Neutrophil (primary cell): Measurements from ENCODE around the gene TMEM238.

ENCODE experiments used
- H3K27ac ChIP-seq: fragments of 200-600 bp; sonication (generic); 2 replicates; pipeline ENCODE4 v1.5.1; 2016; ENCODE audit warnings: mild to moderate bottlenecking, moderate library complexity
- H3K27me3 ChIP-seq: fragments of 200-600 bp; sonication (generic); 2 replicates; pipeline ENCODE4 v1.6.0; 2016; ENCODE audit warnings: mild to moderate bottlenecking
- H3K36me3 ChIP-seq: fragments of 200-600 bp; sonication (generic); 2 replicates; pipeline ENCODE4 v1.5.1; 2017
- H3K4me1 ChIP-seq, 2 experiments: fragments of 200-600 bp in 1 of 2; sonication (generic) in 1 of 2; 1 replicate in 1 of 2; 2 replicates in 1 of 2; pipeline versions ENCODE4 v1.5.1 to v1.6.1; 2013 to 2016; ENCODE audit warnings: low read depth in 1 of 2, low read length in 1 of 2, mild to moderate bottlenecking in 1 of 2, moderate library complexity in 1 of 2; ENCODE audit not compliant: control insufficient read depth in 1 of 2, insufficient read depth in 1 of 2
- H3K4me3 ChIP-seq, 2 experiments: fragments of 200-600 bp in 1 of 2; sonication (generic) in 1 of 2; 1 replicate in 1 of 2; 2 replicates in 1 of 2; pipeline ENCODE4 v1.5.1; 2013 to 2016; ENCODE audit warnings: low read depth in 1 of 2, low read length in 1 of 2, mild to moderate bottlenecking in 1 of 2, moderate library complexity in 1 of 2
- H3K9me3 ChIP-seq: fragments of 200-600 bp; sonication (generic); 2 replicates; pipeline ENCODE4 v1.5.1; 2016
- TF ChIP-seq, protein P1 (sequence below): fragments of 200-600 bp; sonication (generic); IDR thresholded peaks from 2 replicates; pipeline ENCODE4 v1.5.1; 2016; ENCODE audit warnings: antibody characterized with exemption

TMEM238 gene

DNA sequence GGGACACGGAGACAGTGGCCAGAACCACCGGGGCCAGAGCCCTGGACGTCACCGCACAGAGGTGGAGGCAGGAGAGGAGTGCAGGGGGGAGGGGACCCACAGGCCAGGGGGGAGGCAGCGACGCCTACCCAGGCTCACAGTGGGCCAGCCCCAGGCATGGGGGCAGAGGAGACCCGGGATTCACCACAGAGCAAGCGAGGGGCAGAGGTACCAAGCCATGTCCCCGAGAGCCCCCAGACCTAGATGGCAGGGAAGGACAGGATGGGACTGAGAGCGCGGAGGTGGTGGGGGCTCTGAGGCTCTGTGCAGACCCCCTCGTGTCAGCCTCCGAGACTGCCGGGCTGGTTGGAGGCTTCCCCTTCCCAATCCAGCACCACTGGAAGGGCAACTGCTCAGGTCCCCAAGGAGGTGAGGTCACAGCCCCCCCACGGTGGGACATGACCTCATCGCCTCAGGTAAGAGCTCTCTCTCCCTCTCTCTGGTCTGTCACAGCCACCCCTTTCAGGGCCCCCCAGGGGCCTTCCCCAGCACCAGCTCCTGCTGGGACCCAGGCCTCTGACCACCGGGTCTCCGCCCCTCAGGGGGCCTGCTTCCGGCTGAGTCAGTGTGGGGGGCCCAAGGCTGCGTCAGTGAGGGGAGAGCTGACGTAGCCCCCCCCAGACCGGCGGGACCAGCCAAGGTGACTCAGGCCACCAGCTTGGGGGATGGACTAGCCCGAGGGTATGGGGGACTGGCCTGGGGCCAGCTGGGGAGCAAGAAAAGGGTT, 11.6 kb downstream of the TMEM238 start:
- no peaks in the 10 kb centered on the region for H3K36me3 ChIP-seq
- H3K27me3 ChIP-seq: peaks cover 100% of the 10 kb centered on the region
- TF ChIP-seq, protein P1, sequence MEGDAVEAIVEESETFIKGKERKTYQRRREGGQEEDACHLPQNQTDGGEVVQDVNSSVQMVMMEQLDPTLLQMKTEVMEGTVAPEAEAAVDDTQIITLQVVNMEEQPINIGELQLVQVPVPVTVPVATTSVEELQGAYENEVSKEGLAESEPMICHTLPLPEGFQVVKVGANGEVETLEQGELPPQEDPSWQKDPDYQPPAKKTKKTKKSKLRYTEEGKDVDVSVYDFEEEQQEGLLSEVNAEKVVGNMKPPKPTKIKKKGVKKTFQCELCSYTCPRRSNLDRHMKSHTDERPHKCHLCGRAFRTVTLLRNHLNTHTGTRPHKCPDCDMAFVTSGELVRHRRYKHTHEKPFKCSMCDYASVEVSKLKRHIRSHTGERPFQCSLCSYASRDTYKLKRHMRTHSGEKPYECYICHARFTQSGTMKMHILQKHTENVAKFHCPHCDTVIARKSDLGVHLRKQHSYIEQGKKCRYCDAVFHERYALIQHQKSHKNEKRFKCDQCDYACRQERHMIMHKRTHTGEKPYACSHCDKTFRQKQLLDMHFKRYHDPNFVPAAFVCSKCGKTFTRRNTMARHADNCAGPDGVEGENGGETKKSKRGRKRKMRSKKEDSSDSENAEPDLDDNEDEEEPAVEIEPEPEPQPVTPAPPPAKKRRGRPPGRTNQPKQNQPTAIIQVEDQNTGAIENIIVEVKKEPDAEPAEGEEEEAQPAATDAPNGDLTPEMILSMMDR: no peak
- H3K9me3 ChIP-seq: no peaks in the 10 kb centered on the region
- no peak overlapping the region for H3K4me3 ChIP-seq
- no peak overlapping the region for H3K27ac ChIP-seq
- no peaks in the 10 kb centered on the region for H3K4me1 ChIP-seq

DNA sequence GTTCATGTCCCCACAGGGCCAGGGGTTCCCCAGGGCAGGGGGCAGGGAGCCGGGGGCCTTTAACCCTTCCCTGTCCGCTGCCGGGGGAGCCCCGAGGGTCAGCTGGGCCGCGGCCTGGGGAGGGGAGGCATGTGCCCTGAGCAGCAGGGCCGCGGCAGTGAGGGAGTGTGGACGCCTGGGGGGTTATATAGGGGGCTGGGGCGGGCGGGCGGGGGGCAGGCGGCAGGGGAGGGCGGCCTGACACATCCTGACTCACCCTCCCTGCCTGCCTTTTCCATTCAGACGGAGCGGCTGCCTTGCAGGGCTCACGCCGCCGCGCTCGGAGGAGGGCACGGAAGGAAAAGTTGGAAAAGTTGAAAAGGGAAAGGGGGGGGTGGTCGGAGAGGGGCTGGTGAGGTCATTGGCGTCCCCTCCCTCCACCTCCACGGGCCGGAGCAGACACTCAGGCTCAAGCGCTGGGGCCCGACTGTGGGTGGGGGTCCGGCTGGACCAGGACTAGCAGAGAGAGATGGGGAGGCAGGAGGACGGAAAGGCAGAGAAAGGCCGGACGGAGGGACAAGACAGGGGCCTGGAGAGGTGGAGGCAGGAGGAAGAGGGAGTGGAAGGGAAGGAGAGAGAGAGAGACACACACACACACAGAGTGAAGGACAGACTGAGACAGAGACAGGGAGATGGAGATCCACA, 13.6 kb downstream of the TMEM238 start, which contains the start of gene IL11:
Gene IL11 (minus strand): TSS at position 159 of the 684 bp plus-strand sequence. CDS start 153 bp downstream, at position 6.
- no peaks in the 10 kb centered on the region for H3K4me1 ChIP-seq
- H3K36me3 ChIP-seq: no peaks in the 10 kb centered on the region
- TF ChIP-seq, protein P1: no peak
- peaks cover 96% of the 10 kb centered on the region for H3K27me3 ChIP-seq
- no peaks in the 10 kb centered on the region for H3K9me3 ChIP-seq
- H3K4me3 ChIP-seq: no peak within 1 kb of the TSS
- no peak within 1 kb of the TSS for H3K27ac ChIP-seq

DNA sequence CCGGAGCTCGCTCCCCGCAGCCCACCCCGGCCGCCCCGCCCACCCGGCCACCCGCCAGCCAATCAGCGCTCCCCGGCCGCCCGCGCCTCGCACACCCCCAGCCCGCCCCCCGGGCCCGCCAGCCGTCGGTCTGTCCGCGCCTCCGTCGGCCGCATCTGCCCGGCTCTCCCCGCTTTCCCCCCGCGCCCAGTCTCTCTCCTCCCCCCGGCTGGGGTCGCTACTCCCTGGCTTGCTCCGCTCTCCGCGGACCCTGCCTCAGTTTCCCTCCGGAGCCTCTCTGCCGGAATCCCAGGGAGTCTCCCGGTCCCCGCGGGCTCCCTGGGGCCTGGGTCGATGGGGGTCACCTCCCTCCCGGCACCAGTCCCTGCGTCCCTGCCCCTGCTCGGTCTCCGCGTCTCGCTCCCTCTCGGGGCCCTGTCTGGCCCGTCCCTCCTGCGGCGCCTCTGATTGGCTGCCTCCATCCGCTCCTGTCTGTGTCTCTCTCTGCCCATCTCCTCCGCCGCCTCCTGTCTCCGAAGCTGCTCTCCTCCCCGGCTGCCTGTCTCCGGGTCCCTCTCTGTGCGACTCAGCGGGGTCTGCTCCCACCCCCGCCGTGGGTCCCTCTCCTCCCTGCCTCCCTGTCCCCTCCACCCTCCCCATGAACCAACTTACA, 14.3 kb downstream of the TMEM238 start:
- Histone ChIP-seq H3K4me3 (no peak overlapping the region), H3K9me3 (no peaks in the 10 kb centered on the region), H3K27ac (no peak overlapping the region), H3K36me3 (no peaks in the 10 kb centered on the region), H3K27me3 (peaks cover 91% of the 10 kb centered on the region), H3K4me1 (no peaks in the 10 kb centered on the region)
- TF ChIP-seq, protein P1: no peak

DNA sequence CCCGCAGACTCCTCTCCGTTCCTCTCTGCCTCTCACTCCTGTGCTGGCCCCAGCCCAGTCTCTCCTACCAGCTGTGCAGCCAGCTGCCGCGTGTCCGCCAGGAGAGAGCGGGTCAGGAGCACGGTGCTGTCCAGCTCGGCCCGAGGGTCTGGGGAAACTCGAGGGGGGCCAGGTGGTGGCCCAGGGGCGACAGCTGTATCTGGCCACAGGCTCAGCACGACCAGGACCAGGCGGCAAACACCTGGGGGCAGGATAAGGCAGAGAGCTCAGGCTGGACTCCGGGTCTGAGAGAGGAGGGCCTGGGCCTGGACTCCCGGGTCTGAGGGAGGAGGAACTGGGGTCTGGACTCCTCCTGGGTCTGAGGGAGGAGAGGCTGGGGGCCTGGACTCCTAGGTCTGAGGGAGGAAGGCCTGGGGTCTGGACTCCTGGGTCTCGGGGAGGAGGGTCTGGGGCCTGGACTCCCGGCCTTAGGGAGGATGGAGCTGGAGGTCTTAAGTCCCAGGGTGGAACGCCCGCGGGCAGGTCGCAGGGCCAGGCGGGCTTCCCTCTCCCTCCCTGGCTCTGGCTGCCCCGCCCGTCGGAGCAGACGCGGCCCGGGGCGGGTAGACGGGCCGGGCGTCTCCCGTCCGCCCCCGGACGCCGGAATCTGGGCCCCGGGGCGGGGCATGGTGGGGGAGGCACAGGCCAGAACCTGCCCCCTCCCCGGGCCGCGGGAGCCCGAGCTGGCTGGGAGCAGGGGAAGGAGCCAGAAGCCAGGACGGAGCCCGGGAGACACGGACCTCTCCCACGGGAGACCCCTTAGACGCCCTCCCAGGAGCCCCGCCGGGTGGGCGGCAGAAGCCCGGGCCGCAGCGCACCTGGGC, 15.2 kb downstream of the TMEM238 start:
- TF ChIP-seq, protein P1: no peak
- Histone ChIP-seq H3K4me3 (no peak overlapping the region), H3K4me1 (no peaks in the 10 kb centered on the region)

DNA sequence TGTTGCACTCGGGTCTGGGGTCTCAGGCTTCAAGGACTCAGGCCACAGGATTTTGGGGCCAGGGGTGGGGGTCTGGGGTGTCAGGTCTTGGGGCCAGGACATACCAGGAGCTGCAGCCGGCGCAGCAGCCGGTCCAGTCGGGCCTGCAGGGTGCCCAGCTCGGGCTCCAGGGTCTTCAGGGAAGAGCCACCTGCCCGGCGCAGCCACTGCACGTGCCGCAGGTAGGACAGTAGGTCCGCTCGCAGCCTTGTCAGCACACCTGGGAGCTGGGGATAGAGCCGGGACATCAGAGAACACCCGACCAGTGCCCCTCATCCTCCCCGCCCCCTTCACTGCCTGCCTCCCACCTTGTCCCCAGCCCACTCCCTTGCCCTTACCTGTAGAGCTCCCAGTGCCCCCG, 16.0 kb downstream of the TMEM238 start:
- H3K27ac ChIP-seq: no peak overlapping the region
- H3K36me3 ChIP-seq: no peaks in the 10 kb centered on the region
- no peaks in the 10 kb centered on the region for H3K9me3 ChIP-seq
- H3K27me3 ChIP-seq: peaks cover 83% of the 10 kb centered on the region
- H3K4me3 ChIP-seq: no peak overlapping the region
- H3K4me1 ChIP-seq: no peaks in the 10 kb centered on the region
- TF ChIP-seq, protein P1: no peak

More for the DNA sequence above, 15.2 kb downstream of the TMEM238 start:
- Histone ChIP-seq H3K27me3 (peaks cover 91% of the 10 kb centered on the region), H3K27ac (no peak overlapping the region), H3K9me3 (no peaks in the 10 kb centered on the region), H3K36me3 (no peaks in the 10 kb centered on the region)
